ENCODE results near the gene SLC35F2. TPM values are rescaled to one million over a fixed set of nuclear protein-coding genes. Genes with fewer than 3 reads are reported as not detected.

SLC35F2 gene
- total and polyA plus RNA-seq, 2 of the 8 experiments (the other 6 are each of a cell fraction or from before 2014, with no cell fraction given), result 15.1 to 29.7 TPM

GRCh38 chr11:107791343-107792048 lies 67.1 kb downstream of the SLC35F2 start (continued):
- no peak for TF ChIP-seq FOSL1 (IDR thresholded peaks at IDR 0.05; ENCODE audit: insufficient read depth, low read depth, low read length)
- no peak for TF ChIP-seq TAF1 (IDR thresholded peaks at IDR 0.05; ENCODE audit: low read depth, low read length)
- no peak for TF ChIP-seq SIN3A (conservative IDR thresholded peaks at IDR 0.05 in 1 of 2, IDR thresholded peaks at IDR 0.05 in 1 of 2; ENCODE audit: low read depth in 1 of 2, low read length in 2 of 2)
- no peak for TF ChIP-seq SRF (IDR thresholded peaks at IDR 0.05; ENCODE audit: low read depth, low read length)
- no peak for TF ChIP-seq SAP30 (IDR thresholded peaks at IDR 0.05; ENCODE audit: insufficient read depth, insufficient replicate concordance, low read length)

All from H1 (cell line).